Measurements from ENCODE around the gene DEXI.

DNA sequence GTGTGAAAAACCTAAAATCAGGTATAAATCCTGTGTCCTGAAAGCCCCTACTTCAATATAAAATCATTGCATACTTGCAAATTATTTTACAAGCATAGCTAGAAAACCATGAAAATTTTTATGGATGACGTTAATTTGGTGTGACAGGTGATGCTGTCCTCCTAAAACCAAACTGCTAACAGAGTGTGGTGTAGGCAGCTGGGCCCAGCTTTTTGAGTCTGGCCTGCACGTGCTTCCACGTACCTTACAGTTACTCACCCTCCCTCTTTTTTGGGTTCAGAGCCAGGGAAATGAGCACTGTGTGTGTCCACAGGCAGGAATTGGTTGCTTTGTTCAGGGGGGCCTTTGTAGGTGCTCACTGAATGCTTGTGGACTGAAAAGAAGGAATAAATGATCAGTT lies 38.5 kb upstream of the DEXI start:
- TF ChIP-seq, protein P1, sequence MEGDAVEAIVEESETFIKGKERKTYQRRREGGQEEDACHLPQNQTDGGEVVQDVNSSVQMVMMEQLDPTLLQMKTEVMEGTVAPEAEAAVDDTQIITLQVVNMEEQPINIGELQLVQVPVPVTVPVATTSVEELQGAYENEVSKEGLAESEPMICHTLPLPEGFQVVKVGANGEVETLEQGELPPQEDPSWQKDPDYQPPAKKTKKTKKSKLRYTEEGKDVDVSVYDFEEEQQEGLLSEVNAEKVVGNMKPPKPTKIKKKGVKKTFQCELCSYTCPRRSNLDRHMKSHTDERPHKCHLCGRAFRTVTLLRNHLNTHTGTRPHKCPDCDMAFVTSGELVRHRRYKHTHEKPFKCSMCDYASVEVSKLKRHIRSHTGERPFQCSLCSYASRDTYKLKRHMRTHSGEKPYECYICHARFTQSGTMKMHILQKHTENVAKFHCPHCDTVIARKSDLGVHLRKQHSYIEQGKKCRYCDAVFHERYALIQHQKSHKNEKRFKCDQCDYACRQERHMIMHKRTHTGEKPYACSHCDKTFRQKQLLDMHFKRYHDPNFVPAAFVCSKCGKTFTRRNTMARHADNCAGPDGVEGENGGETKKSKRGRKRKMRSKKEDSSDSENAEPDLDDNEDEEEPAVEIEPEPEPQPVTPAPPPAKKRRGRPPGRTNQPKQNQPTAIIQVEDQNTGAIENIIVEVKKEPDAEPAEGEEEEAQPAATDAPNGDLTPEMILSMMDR (conservative IDR thresholded peaks at IDR 0.05): no peak
- TF ChIP-seq ZFX (IDR thresholded peaks at IDR 0.05): no peak
